ES-I3 (cell line): Measurements from ENCODE around the gene SEPTIN6.

Source experiments
- H3K36me3 ChIP-seq: 2 replicates; pipeline ENCODE4 v1.6.1; 2013; ENCODE audit warnings: mild to moderate bottlenecking, low read length, control low read depth, moderate library complexity; ENCODE audit not compliant: insufficient read depth
- H3K4me1 ChIP-seq: 2 replicates; pipeline ENCODE4 v1.6.1; 2013; ENCODE audit warnings: mild to moderate bottlenecking, control low read depth, low read length; ENCODE audit not compliant: insufficient read depth
- H3K9ac ChIP-seq: 2 replicates; pipeline ENCODE4 v1.6.1; 2013; ENCODE audit warnings: low read depth, mild to moderate bottlenecking, low read length, moderate library complexity
- H3K9me3 ChIP-seq: 2 replicates; pipeline ENCODE4 v1.6.1; 2013; ENCODE audit warnings: mild to moderate bottlenecking, low read length, moderate library complexity; ENCODE audit not compliant: control insufficient read depth, insufficient read depth

Gene SEPTIN6

DNA sequence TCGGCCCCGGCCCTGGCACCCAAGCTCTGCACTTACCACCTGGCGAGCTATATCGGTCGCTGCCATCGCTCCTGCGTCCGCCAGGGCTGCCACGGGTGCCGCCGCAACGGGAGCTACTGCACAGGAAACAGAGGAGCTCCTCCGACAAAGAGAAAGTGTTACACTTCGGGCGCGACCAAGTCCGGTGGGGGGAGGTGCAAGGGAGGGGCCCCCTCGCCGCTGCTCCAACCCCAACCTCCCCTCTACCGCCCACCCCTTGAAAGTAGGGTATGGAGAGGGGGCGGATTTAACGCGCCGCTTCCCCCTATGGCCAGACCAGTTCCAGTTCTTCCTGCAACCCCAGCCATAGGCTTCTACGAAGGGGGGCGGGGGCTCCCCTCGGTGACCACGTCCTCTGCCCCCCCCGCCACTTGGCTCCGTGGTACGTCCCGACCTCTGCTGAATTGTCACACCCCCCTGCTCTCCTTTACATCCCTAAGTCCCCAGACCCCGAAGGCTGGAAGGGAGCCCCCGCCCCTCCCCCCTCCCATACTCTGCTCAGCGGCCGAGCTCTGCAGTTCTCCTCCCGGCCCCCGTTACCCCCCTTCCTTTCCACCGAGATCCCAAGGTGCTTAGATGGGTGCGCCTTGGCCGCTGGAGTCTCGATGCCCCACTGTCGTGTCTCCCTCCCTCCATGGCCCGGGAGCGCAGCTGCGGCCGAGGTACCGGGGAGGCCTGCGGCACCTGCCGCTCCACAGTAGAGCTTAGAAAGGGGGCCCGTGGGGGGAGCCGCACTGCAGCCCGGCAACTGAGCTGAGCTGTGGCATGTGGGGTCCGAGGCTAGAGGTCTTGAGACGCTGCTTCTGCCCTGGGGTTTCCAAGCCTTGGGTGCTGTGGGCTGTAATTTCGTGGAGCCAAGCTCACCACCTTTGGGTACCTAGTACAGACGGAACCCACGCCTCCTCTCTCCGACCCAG lies at the start of gene SEPTIN6:
Gene SEPTIN6, minus strand, starts transcription at position 129 of the 956 bp plus-strand sequence. Its CDS starts 63 bp downstream, at position 66.
- H3K36me3 ChIP-seq: no peaks in the 10 kb centered on the region
- H3K4me1 ChIP-seq: peaks cover 14% of the 10 kb centered on the region

DNA sequence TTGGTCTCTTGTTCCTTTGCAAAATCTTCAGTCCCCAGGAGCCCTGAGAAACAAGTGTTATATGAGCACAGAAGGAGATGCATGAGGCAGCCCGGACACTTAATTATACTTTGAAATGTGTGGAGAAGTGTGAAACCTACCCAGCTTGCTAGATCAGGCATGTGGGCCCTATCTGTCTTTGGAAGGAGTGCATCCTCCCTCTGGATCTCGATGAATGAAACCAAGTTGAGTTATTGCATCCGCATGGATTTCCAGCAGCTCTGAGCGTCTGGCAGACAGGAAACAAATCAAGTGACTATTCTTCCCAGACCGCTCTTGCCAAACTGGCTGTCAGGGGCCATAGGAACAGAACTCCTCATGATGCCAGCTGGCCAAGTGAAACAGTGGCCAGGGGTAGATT lies 45.8 kb upstream of the SEPTIN6 start:
- H3K4me1 ChIP-seq: no peaks in the 10 kb centered on the region
- H3K9me3 ChIP-seq: no peaks in the 10 kb centered on the region
- no peak overlapping the region for H3K9ac ChIP-seq

More for the DNA sequence above, at the start of gene SEPTIN6:
- no peaks in the 10 kb centered on the region for H3K9me3 ChIP-seq
- peak within 1 kb of the TSS; percentile 92 for H3K9ac ChIP-seq

DNA sequence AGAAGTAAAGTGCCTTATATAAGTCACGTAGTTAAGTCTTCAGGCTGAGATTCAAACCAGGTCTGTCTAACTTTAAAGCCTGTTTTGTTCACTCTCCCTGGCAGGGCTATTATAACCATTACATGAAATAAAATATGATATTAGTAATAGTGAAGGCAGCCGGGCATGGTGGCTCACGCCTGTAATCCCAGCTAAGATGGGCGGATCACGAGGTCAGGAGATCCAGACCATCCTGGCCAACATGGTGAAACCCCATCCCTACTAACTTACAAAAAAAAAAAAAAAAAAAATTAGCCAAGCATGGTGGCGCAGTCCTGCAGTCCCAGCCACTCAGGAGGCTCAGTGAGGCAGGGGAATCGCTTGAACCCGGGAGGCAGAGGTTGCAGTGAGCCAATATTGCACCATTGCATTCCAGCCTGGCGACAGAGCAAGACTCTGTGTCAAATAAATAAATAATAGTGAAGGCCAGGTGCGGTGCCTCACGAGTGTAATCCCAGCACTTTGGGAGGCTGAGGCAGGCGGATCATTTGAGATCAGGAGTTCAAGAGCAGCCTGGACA lies 43.3 kb upstream of the SEPTIN6 start:
- H3K36me3 ChIP-seq: no peaks in the 10 kb centered on the region
- H3K4me1 ChIP-seq: no peaks in the 10 kb centered on the region
- H3K9ac ChIP-seq: no peak overlapping the region
- H3K9me3 ChIP-seq: no peaks in the 10 kb centered on the region; the same call in 1 of the 2 replicates

More for the DNA sequence above, 45.8 kb upstream of the SEPTIN6 start:
- no peaks in the 10 kb centered on the region for H3K36me3 ChIP-seq

DNA sequence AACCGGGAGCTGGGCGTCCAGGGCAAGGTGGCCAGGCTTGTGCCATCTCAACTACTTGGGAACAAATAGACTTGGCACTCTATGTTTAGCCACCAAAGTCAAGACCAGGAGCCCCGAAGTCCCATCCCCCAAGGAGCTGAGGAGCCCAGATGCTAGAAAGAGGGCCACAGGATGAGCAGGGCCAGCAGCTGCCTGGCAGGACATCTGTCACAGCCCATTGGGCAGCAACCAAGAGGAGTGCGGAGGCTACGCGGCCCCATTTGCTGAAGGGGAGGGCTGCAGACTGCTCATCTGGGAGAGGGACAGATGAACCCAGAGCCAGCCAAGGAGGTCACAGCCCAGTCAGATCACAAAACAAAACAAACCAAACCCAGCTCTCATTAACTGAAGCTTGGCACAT lies 42.5 kb upstream of the SEPTIN6 start:
- no peak overlapping the region for H3K9ac ChIP-seq
- no peaks in the 10 kb centered on the region for H3K36me3 ChIP-seq
- no peaks in the 10 kb centered on the region; the same call in 1 of the 2 replicates for H3K9me3 ChIP-seq
- no peaks in the 10 kb centered on the region for H3K4me1 ChIP-seq

DNA sequence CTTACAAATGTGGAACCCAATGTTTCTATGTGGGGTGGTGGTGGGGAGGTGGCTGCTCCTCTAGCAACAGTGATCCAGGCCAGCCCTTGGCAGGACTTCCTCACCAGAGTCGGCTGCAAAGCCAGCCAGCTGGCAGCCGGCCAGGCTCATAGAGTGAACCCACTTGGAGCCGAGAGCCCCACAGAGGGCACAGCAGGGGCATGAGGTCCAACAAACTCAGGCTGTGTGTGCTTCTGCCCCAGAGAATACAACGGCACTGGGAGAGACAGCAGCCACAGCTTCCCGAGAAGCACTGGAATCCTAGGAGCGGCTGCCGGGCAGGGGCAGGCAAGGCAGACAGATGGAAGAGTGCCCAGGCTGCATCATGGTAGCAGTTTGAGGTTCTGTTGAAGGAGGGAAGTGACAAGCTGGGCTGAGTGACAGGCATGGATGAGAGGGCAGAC lies 42.0 kb upstream of the SEPTIN6 start:
- Histone ChIP-seq H3K9ac (no peak overlapping the region), H3K36me3 (no peaks in the 10 kb centered on the region), H3K4me1 (no peaks in the 10 kb centered on the region)

DNA sequence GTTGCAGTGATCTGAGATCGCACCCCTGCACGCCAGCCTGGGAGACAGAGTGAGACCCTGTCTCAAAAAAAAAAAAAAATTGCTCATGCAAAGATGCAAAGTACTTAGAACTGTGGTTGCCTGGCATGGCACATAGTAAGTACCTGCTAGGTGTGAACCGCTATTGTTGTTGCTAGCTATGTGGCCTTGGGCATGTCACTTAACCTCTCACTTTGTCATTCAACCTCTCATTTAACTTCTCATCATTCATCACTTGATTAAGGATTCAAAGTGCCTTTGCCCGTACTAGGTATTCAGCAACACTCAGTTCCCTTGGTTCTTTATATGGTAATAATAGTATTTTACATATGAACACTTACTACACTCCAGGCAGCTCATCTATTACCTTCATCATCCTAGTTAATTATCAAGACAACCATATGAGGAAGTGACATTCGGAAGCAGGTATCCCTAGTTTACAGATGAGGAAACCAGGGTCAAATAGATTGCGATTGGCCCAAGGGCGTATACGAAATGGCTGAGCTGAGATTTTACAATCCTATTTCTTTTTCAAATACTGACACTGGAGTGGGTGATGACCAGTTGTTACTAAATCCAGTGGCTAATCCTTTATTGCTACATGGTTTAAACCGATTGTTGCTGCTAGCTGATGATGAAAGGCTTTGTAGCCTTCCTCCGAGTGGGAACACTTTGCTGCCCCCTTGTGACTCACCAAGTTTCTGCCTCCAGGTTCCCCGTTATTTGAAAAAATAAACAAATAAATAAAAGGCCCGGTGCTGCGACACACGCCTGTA lies 36.6 kb upstream of the SEPTIN6 start:
- peaks cover 15% of the 10 kb centered on the region for H3K4me1 ChIP-seq
- no peaks in the 10 kb centered on the region for H3K36me3 ChIP-seq
- H3K9me3 ChIP-seq: no peaks in the 10 kb centered on the region; the same call in 1 of the 2 replicates
- no peak overlapping the region for H3K9ac ChIP-seq

More for the DNA sequence above, 42.0 kb upstream of the SEPTIN6 start:
- H3K9me3 ChIP-seq: no peaks in the 10 kb centered on the region; the same call in 1 of the 2 replicates

DNA sequence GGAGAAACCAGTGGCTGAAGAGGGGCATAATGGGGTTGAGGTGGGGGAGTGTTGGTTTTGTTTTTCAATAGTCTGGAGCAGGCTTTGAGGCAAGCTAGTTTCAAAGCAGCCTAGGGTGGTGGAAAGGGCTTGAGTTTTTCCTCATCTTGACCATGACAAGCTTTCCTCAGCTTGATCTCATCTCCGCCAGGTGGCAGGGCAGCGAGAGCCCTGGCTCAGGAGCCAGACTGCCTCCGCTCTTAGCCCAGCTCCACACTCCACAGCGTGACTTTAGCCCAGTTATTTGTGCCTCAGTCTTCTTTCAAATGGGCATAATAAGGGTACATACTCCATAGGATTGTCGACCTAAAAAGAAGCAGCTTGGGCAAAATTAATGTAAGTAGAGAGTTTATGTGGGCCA lies 35.5 kb upstream of the SEPTIN6 start:
- Histone ChIP-seq H3K9ac (no peak overlapping the region), H3K4me1 (peaks cover 15% of the 10 kb centered on the region), H3K9me3 (no peaks in the 10 kb centered on the region; the same call in 1 of the 2 replicates), H3K36me3 (no peaks in the 10 kb centered on the region)

DNA sequence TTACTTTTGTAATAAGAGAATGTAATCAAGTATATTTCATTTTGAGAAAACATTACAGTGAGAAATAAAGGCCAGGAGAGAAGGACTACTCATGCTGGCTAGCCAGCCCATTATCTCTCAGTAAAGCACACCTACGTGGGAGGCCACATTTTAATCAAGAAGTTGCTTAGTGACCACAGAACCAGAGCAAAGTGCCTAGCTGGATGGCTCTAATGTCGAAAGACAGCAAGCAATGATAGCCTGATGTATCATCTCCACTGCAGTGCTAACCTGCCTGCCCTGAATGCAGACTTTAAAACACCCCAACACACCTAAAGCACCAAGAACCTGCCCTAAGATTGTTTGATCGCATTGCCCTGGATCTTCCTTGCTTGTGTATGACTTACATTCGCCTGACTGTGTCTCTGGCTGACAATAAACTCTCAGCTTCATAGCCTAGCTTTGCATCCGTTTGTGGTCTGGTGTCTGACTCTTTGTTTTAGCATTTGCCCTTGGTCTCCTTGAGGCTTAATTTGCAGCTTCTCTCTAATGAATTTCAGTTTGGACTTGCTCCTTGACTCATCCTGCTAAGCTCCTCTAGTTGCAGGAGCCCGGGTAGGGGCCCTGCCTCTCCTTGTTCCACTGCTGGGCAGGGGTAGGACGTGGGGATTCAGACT lies 34.1 kb upstream of the SEPTIN6 start:
- Histone ChIP-seq H3K9ac (no peak overlapping the region), H3K36me3 (no peaks in the 10 kb centered on the region), H3K4me1 (peaks cover 15% of the 10 kb centered on the region), H3K9me3 (no peaks in the 10 kb centered on the region; the same call in 1 of the 2 replicates)

DNA sequence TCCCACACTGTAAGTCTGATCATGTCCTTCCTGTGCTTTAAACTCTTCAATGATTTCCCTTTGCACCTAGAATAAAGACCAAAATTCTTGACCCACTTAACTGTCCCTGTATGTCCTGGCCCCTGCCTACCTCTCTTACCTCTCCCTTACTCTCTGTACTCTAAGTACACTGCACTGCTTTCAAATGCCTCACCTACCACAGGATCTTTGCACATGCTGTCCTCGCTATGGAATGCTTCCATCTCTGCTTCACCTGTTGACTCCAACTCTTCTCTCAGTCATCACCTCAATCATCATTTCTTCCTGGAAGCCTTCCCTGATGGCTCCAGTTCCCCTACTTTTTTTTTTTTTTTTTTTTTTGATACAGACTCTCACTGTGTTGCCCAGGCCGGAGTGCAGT lies 29.0 kb upstream of the SEPTIN6 start:
- H3K36me3 ChIP-seq: no peaks in the 10 kb centered on the region
- H3K9me3 ChIP-seq: no peaks in the 10 kb centered on the region
- H3K4me1 ChIP-seq: peaks cover 3% of the 10 kb centered on the region
- no peak overlapping the region for H3K9ac ChIP-seq

DNA sequence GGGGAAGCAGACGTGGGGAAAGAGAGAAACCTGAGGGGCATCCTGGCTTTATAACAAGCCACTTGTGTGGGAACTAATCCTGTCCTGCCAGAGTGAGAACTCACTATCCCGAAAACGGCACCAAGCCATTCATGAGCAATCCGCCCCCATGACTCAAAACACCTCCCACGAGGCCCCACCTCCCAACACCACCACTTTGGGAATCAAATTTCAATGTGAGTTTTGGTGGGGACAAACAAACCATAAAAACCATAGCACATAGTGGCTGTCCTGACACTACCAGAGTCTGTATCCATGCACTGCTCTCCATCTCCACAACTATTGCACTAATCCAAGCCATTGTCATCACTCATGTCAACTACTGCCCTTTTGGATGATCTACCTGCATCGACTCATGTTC lies 28.5 kb upstream of the SEPTIN6 start:
- H3K36me3 ChIP-seq: no peaks in the 10 kb centered on the region
- no peak overlapping the region for H3K9ac ChIP-seq
- H3K9me3 ChIP-seq: no peaks in the 10 kb centered on the region
- H3K4me1 ChIP-seq: no peaks in the 10 kb centered on the region

DNA sequence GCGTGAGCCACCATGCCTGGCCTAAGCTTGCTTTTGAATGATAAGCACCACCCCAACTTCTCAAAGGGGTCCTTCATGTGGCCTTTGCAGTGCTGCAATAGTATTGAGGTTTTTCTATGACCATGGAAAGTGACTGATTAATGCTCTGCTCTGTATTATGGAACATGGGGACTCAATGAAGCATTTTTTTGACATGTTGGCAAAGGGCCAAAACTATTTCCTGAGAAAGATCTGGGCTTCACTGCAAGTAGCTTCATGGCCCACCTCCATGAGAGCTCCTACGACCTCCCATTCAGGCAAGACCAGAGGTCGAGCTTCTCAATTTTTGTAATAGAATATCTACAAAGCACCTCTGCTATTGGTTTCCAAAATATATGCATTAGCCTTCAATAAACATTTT lies 16.7 kb upstream of the SEPTIN6 start:
- no peak overlapping the region for H3K9ac ChIP-seq
- H3K4me1 ChIP-seq: no peaks in the 10 kb centered on the region
- no peaks in the 10 kb centered on the region for H3K36me3 ChIP-seq
- no peaks in the 10 kb centered on the region for H3K9me3 ChIP-seq

DNA sequence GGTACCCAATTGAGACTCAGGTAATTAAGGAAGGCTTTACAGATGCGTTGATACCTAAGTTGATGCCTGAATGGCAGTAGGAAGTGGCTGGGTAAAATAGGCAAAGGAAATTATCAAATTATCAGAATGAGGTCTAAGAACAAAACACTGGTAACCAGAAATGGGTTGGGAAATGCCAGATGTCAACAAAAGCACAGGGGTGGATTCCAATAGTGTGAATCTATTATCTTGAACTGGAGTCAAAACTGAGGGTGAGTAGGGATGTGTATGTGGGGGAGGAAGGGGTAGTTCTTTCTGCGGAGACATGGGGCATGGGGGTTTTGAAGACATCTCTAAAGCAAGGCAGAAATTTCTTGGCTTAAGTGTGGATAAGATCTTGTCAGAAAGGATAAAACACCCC lies 16.0 kb upstream of the SEPTIN6 start:
- no peaks in the 10 kb centered on the region for H3K36me3 ChIP-seq
- H3K4me1 ChIP-seq: no peaks in the 10 kb centered on the region
- H3K9me3 ChIP-seq: no peaks in the 10 kb centered on the region
- H3K9ac ChIP-seq: no peak overlapping the region

DNA sequence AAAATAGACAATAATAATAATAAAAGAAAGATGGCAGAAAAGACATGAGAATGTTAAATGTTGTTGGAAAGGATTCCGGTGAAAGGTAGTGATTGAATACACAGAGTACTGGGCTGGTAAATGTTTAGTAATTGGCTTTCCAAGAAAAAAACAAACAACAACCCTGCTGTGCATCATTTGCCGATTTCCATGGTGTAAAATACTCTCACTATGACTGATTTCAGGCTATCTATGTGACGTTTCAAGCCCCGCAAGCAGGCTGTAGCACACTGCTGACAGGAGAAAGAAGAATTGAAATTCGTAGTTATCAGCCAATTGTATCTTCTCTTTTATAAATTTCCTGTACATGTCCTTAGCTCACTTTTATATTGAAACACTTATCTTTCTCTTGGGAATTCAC lies 13.6 kb upstream of the SEPTIN6 start:
- H3K36me3 ChIP-seq: no peaks in the 10 kb centered on the region
- no peaks in the 10 kb centered on the region for H3K9me3 ChIP-seq
- H3K4me1 ChIP-seq: no peaks in the 10 kb centered on the region
- no peak overlapping the region for H3K9ac ChIP-seq

DNA sequence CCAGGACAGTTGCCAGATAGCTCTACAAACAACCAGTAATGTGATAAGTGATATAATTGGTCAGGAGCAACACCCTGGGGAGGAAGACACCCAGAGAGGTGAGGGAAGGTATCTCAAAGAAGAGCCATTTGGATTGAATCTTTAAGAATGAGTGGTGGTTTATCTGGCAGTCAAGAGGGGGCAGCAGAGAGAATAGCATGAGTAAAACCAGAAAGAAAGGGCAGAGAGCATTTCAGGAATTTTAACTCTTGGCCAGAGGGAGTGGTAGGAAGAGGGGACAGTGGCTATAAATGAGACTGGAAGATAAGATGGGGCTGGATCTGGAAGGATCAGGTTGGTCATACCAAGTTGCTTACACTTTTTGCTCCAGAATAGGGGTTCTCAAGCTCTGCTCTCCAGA lies 5.9 kb upstream of the SEPTIN6 start:
- Histone ChIP-seq H3K36me3 (no peaks in the 10 kb centered on the region), H3K4me1 (peaks cover 11% of the 10 kb centered on the region), H3K9me3 (no peaks in the 10 kb centered on the region), H3K9ac (no peak overlapping the region)
